PFSK-1 (cell line): ENCODE data around the gene MAPRE3.

Source experiments
- SIN3A ChIP-seq: IDR thresholded peaks from 2 replicates; pipeline ENCODE4 v1.6.1; 2012; ENCODE audit warnings: mild to moderate bottlenecking, low read length, moderate library complexity, borderline replicate concordance; ENCODE audit not compliant: insufficient read depth
- TAF1 ChIP-seq: IDR thresholded peaks from 2 replicates; pipeline ENCODE4 v1.6.1; 2012; ENCODE audit warnings: low read length, control low read depth, borderline replicate concordance; ENCODE audit not compliant: insufficient read depth
- TF ChIP-seq, protein P1 (sequence below), 2 experiments: IDR thresholded peaks; 2 replicates each; pipeline versions ENCODE4 v1.6.1 to v1.8.0; 2011 to 2012; ENCODE audit warnings: low read depth in 2 of 2, low read length in 2 of 2, control low read depth in 1 of 2, inconsistent platforms in 1 of 2, mild to moderate bottlenecking in 1 of 2, moderate library complexity in 1 of 2; ENCODE audit not compliant: insufficient read depth in 1 of 2

GRCh38 chr2:27057184-27057583 is 86.7 kb downstream of the MAPRE3 start:
- TF ChIP-seq, protein P1, sequence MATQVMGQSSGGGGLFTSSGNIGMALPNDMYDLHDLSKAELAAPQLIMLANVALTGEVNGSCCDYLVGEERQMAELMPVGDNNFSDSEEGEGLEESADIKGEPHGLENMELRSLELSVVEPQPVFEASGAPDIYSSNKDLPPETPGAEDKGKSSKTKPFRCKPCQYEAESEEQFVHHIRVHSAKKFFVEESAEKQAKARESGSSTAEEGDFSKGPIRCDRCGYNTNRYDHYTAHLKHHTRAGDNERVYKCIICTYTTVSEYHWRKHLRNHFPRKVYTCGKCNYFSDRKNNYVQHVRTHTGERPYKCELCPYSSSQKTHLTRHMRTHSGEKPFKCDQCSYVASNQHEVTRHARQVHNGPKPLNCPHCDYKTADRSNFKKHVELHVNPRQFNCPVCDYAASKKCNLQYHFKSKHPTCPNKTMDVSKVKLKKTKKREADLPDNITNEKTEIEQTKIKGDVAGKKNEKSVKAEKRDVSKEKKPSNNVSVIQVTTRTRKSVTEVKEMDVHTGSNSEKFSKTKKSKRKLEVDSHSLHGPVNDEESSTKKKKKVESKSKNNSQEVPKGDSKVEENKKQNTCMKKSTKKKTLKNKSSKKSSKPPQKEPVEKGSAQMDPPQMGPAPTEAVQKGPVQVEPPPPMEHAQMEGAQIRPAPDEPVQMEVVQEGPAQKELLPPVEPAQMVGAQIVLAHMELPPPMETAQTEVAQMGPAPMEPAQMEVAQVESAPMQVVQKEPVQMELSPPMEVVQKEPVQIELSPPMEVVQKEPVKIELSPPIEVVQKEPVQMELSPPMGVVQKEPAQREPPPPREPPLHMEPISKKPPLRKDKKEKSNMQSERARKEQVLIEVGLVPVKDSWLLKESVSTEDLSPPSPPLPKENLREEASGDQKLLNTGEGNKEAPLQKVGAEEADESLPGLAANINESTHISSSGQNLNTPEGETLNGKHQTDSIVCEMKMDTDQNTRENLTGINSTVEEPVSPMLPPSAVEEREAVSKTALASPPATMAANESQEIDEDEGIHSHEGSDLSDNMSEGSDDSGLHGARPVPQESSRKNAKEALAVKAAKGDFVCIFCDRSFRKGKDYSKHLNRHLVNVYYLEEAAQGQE (IDR thresholded peaks at IDR 0.05; ENCODE audit: insufficient read depth in 1 of 2, low read depth in 2 of 2, low read length in 2 of 2), result no peak
- TF ChIP-seq SIN3A, result no peak
- no peak for TF ChIP-seq TAF1
